HepG2 (cell line): ENCODE measurements around the gene KCND2. TPM values are rescaled to one million over a fixed set of nuclear protein-coding genes. Genes with fewer than 3 reads are reported as not detected.

Experiments used
- ATAC-seq: fragments of 200-7000 bp; cut with Tn5 transposase; 3 replicates; pipeline ENCODE4 v1.9.1; 2020; ENCODE audit warnings: mild to moderate bottlenecking, moderate library complexity
- BruUV-seq: library from RNA; stranded (reverse); fragments of 400-500 nt; replicated peaks from 2 replicates; lab custom pipeline; 2021; lab: Mats Ljungman, UMichigan
- CTCF ChIA-PET: fragments of 300-600 bp; formaldehyde crosslinking; extraction: SDS; loops from one replicate; lab custom pipeline; 2021; ENCODE audit warnings: low total read pairs, inconsistent platforms, low intra/inter-chr PET ratio; lab: Yijun Ruan, JAX
- POLR2A ChIA-PET: fragments of 350-600 bp; sonication (Branson Sonifier 250); formaldehyde crosslinking; loops from one replicate; lab custom pipeline; 2020; ENCODE audit warnings: antibody characterized with exemption, inconsistent platforms; lab: Yijun Ruan, JAX
- DNase-seq: peaks from one replicate; pipeline ENCODE4 v3.0.0-alpha.2; 2015; ENCODE audit warnings: low spot score
- FAIRE-seq: peaks from 3 replicates; lab custom pipeline; 2011; peaks lifted over from hg19 to GRCh38; lab: Jason Lieb, UNC
- H2AFZ ChIP-seq: one replicate; pipeline ENCODE4 v1.6.1; 2011; ENCODE audit warnings: low read length, inconsistent platforms
- H3K27ac ChIP-seq: fragments of 300-600 bp; 3 replicates; pipeline ENCODE4 v1.8.0; 2011; ENCODE audit warnings: mixed run types, mild to moderate bottlenecking, mixed read lengths, low read length, inconsistent platforms; ENCODE audit not compliant: insufficient read depth; ENCODE audit errors: extremely low read length
- H3K27me3 ChIP-seq, 2 experiments: fragments of 200-600 bp in 1 of 2; 2 replicates in 1 of 2; 3 replicates in 1 of 2; pipeline versions ENCODE4 v1.6.0 to v1.8.0; 2011; ENCODE audit warnings: low read length in 2 of 2, mild to moderate bottlenecking in 2 of 2, moderate library complexity in 2 of 2, inconsistent platforms in 1 of 2; ENCODE audit not compliant: insufficient read depth in 2 of 2, control insufficient read depth in 1 of 2
- H3K36me3 ChIP-seq, 2 experiments: fragments of 200-600 bp in 1 of 2; replicated peaks in 1 of 2; 2 replicates in 1 of 2; 3 replicates in 1 of 2; pipeline versions ENCODE4 v1.5.1 to v1.8.0; 2011; ENCODE audit warnings: low read length in 2 of 2, inconsistent platforms in 1 of 2; ENCODE audit not compliant: insufficient read depth in 2 of 2, control insufficient read depth in 1 of 2
- H3K4me1 ChIP-seq: 2 replicates; pipeline ENCODE4 v1.5.1; 2012; ENCODE audit warnings: low read length, inconsistent platforms; ENCODE audit not compliant: insufficient read depth
- H3K4me2 ChIP-seq: 2 replicates; pipeline ENCODE4 v1.6.0; 2011; ENCODE audit warnings: low read depth, low read length, inconsistent platforms
- H3K4me3 ChIP-seq, 3 experiments: fragments of 200-600 bp in 1 of 3; sonication (generic), shearing (Covaris generic) in 1 of 3; replicated peaks in 1 of 3; 2 replicates each; pipeline ENCODE4 v1.5.1; 2011 to 2016; ENCODE audit warnings: low read length in 3 of 3, inconsistent platforms in 2 of 3, low read depth in 2 of 3, mild to moderate bottlenecking in 2 of 3, control low read depth in 1 of 3, mixed read lengths in 1 of 3; ENCODE audit not compliant: insufficient read depth in 1 of 3
- H3K79me2 ChIP-seq: one replicate; pipeline ENCODE4 v1.6.1; 2011; ENCODE audit warnings: low read length, inconsistent platforms; ENCODE audit not compliant: insufficient read depth
- H3K9ac ChIP-seq: 2 replicates; pipeline ENCODE4 v1.6.0; 2011; ENCODE audit warnings: mild to moderate bottlenecking, low read depth, low read length, inconsistent platforms; ENCODE audit not compliant: insufficient read depth
- H3K9me3 ChIP-seq: 2 replicates; pipeline ENCODE4 v1.5.1; 2012; ENCODE audit warnings: mild to moderate bottlenecking, low read length
- H4K20me1 ChIP-seq: 2 replicates; pipeline ENCODE4 v1.6.0; 2011; ENCODE audit warnings: inconsistent platforms, mild to moderate bottlenecking, low read length, moderate library complexity; ENCODE audit not compliant: insufficient read depth
- HOXA9 ChIP-seq: sonication (generic); formaldehyde crosslinking; IDR thresholded peaks from 2 replicates; pipeline ENCODE4 v1.8.1; 2022; ENCODE audit warnings: missing genetic modification reagents, mild to moderate bottlenecking, moderate library complexity, borderline replicate concordance
- NCOA2 ChIP-seq: sonication (generic); formaldehyde crosslinking; IDR thresholded peaks from 2 replicates; pipeline ENCODE4 v1.8.0; 2022; ENCODE audit warnings: inconsistent platforms
- NFE2 ChIP-seq: sonication (generic); formaldehyde crosslinking; IDR thresholded peaks from 2 replicates; pipeline ENCODE4 v1.4.0; 2020; ENCODE audit warnings: missing genetic modification reagents
- TFAP4 ChIP-seq: sonication (generic); IDR thresholded peaks from 2 replicates; pipeline ENCODE4 v1.6.1; 2016; ENCODE audit warnings: low read depth, borderline replicate concordance
- TRIM24 ChIP-seq: sonication (generic); formaldehyde crosslinking; IDR thresholded peaks from 2 replicates; pipeline ENCODE4 v1.8.0; 2022; ENCODE audit warnings: mild to moderate bottlenecking, missing genetic modification reagents
- ZBTB44 ChIP-seq: sonication (generic); formaldehyde crosslinking; IDR thresholded peaks from 2 replicates; pipeline ENCODE4 v1.4.0; 2020; ENCODE audit warnings: missing genetic modification reagents
- ZNF761 ChIP-seq: sonication (generic); formaldehyde crosslinking; conservative IDR thresholded peaks from 2 replicates; pipeline ENCODE4 v1.4.0; 2020; ENCODE audit warnings: mild to moderate bottlenecking, missing genetic modification reagents
- ZNF800 ChIP-seq: sonication (generic); formaldehyde crosslinking; IDR thresholded peaks from 2 replicates; pipeline ENCODE4 v1.4.0; 2020; ENCODE audit warnings: missing genetic modification reagents
- WGBS: methylation state at CpG from one replicate; pipeline ENCODE4 v1.1.6; 2017; ENCODE audit warnings: low lambda C conversion rate; 5-methylcytosine and 5-hydroxymethylcytosine counted together
- in situ Hi-C: cut with HindIII; loops from 2 replicates; pipeline ENCODE4 v1.10.0; 2017; ENCODE audit warnings: low pct_unique_long_range_greater_than_20kb; ENCODE audit not compliant: extremely low pct_ligation_motif_present
- intact Hi-C: fragments of 100-400 bp; cut with micrococcal nuclease; formaldehyde crosslinking; loops from one replicate; pipeline ENCODE4 v1.10.0; 2022; ENCODE audit not compliant: unreplicated experiment
- polyA plus RNA-seq, 8 experiments: library from polyadenylated mRNA; depleted of rRNA in 3 of 8; stranded (reverse) in 7 of 8; unstranded in 1 of 8; fragments of >200 nt; fragmentation: Illumina TruSeq in 4 of 8; extraction: Trizol in 4 of 8; gene quantifications; 2 replicates each; pipeline versions ENCODE4 v1.2.1 to v1.2.3, GENCODE V29; 2011 to 2016; ENCODE audit warnings: low read depth in 4 of 8, missing spikeins in 1 of 8, mixed read lengths in 1 of 8; ENCODE audit not compliant: insufficient read depth in 1 of 8
- total RNA-seq, 5 experiments: library from RNA; depleted of rRNA; stranded (reverse); fragments of >200 nt; fragmentation: Illumina TruSeq; extraction: Trizol; gene quantifications; 2 replicates each; pipeline ENCODE4 v1.2.3, GENCODE V29; 2016; ENCODE audit warnings: low read depth in 1 of 5

KCND2 gene
- total and polyA plus RNA-seq, 2 of the 13 experiments (the other 11 are each of a cell fraction or from before 2014, with no cell fraction given) = not detected

GRCh38 chr7:120293027-120293426, 20.1 kb downstream of the KCND2 start:
- no peaks in the 10 kb centered on the region for H4K20me1 ChIP-seq
- ATAC-seq = no peak
- TF ChIP-seq TRIM24 (no peak), TFAP4 (no peak)
- TF ChIP-seq, all 625 proteins: peak for 0
- intact Hi-C loops = no loop called here
- Histone ChIP-seq H3K79me2 (no peaks in the 10 kb centered on the region), H3K9me3 (no peaks in the 10 kb centered on the region), H3K4me2 (no peak overlapping the region), H3K4me3 (no peak overlapping the region), H3K27ac (no peak overlapping the region), H3K9ac (no peak overlapping the region), H3K27me3 (no peaks in the 10 kb centered on the region), H2AFZ (no peak overlapping the region), H3K4me1 (no peaks in the 10 kb centered on the region), H3K36me3 (no peaks in the 10 kb centered on the region)
- ChIA-PET POLR2A (no interaction called here), CTCF (no interaction called here)
- no TSS peak for BruUV-seq
- in situ Hi-C loops = no loop called here
- no peak for FAIRE-seq
- DNase-seq = no peak

- in situ Hi-C loops = no loop called here
- Histone ChIP-seq H3K9ac (no peak overlapping the region), H3K36me3 (no peaks in the 10 kb centered on the region), H3K27me3 (no peaks in the 10 kb centered on the region; a peak in 1 of 5 replicates), H3K4me2 (no peak overlapping the region), H3K4me3 (no peak overlapping the region), H3K9me3 (no peaks in the 10 kb centered on the region), H2AFZ (no peak overlapping the region), H4K20me1 (no peaks in the 10 kb centered on the region), H3K4me1 (no peaks in the 10 kb centered on the region), H3K27ac (no peak overlapping the region), H3K79me2 (no peaks in the 10 kb centered on the region)
- no TSS peak for BruUV-seq
- intact Hi-C loops = no loop called here
- DNase-seq (no peak), ATAC-seq (no peak), FAIRE-seq (no peak)
- 11% methylated on average over 7 of the region's 7 CpGs for WGBS
- ChIA-PET POLR2A (no interaction called here), CTCF (no interaction called here)
- no peak for TF ChIP-seq ZNF761 (CRISPR knock-in tag)
- TF ChIP-seq ZNF800 = no peak
- no peak for TF ChIP-seq ZBTB44
- no peak for TF ChIP-seq HOXA9
- no peak for TF ChIP-seq NFE2 (CRISPR knock-in tag)
- TF ChIP-seq NCOA2 (CRISPR knock-in tag) = no peak
Measured at GRCh38 chr7:120302190-120302589, 29.2 kb downstream of the KCND2 start.
